ENCODE measurements around the gene DNMT1. TPM values are rescaled to one million over a fixed set of nuclear protein-coding genes. Genes with fewer than 3 reads are reported as not detected.
"Not testable (repeated sequence)": the region's sequence is repeated elsewhere in the genome, so short reads cannot be mapped to it uniquely, and the experiment has no call there.

The DNMT1 gene
- total RNA-seq, 1 experiment from 2014 or later, result 259 TPM

DNA sequence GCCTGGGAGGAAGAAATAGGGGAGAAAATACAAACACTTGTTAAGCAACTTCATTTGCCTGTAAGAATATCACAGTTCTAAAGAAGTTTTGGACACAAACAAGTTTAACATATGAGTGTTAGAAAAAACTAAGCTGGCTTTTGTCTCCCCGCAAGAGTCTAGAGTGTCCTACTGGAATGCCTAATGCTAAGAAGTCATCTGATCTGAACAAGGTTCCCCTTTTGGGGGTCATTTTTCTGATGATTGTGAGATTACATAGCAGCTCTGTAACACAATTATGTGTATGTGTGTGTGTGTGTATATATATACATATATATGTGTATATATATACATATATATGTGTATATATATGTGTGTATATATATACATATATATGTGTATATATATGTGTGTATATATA is 12.7 kb downstream of the DNMT1 start:
- ChIA-PET CTCF (no interaction called here), POLR2A (ENCODE audit: unreplicated experiment) (no interaction called here)
- no peak overlapping the region for H2AFZ ChIP-seq (ENCODE audit: low read length)
- no peak overlapping the region for H3K27ac ChIP-seq (ENCODE audit: low read length)
- H4K20me1 ChIP-seq (ENCODE audit: low read length), result peaks cover 20% of the 10 kb centered on the region
- peaks cover 58% of the 10 kb centered on the region for H3K79me2 ChIP-seq (ENCODE audit: low read length)
- H3K9me2 ChIP-seq (replicated peaks; ENCODE audit: low read length), result no peaks in the 10 kb centered on the region
- no peaks in the 10 kb centered on the region for H3F3A ChIP-seq (ENCODE audit: low read length, unreplicated experiment)
- BruUV-seq (replicated peaks), result no TSS peak
- no peaks in the 10 kb centered on the region for H3K27me3 ChIP-seq (ENCODE audit: low read length)
- H3K4me2 ChIP-seq (ENCODE audit: low read length), result no peak overlapping the region
- ATAC-seq, result no peak
- H3K4me1 ChIP-seq (ENCODE audit: insufficient read depth, low read length), result peaks cover 4% of the 10 kb centered on the region
- DNase-seq, result no peak
- no peak overlapping the region for H3K9ac ChIP-seq (ENCODE audit: low read length)
- H3K36me3 ChIP-seq (ENCODE audit: low read depth, low read length), result peaks cover 44% of the 10 kb centered on the region
- H3K9me3 ChIP-seq (ENCODE audit: low read length), result no peaks in the 10 kb centered on the region
- TF ChIP-seq EZH2 (IDR thresholded peaks at IDR 0.05; ENCODE audit: low read length, unreplicated experiment) (no peak), EZH2phosphoT487 (IDR thresholded peaks at IDR 0.05; ENCODE audit: borderline replicate concordance, low read length) (no peak)
- TF ChIP-seq, protein P1, sequence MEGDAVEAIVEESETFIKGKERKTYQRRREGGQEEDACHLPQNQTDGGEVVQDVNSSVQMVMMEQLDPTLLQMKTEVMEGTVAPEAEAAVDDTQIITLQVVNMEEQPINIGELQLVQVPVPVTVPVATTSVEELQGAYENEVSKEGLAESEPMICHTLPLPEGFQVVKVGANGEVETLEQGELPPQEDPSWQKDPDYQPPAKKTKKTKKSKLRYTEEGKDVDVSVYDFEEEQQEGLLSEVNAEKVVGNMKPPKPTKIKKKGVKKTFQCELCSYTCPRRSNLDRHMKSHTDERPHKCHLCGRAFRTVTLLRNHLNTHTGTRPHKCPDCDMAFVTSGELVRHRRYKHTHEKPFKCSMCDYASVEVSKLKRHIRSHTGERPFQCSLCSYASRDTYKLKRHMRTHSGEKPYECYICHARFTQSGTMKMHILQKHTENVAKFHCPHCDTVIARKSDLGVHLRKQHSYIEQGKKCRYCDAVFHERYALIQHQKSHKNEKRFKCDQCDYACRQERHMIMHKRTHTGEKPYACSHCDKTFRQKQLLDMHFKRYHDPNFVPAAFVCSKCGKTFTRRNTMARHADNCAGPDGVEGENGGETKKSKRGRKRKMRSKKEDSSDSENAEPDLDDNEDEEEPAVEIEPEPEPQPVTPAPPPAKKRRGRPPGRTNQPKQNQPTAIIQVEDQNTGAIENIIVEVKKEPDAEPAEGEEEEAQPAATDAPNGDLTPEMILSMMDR (conservative IDR thresholded peaks at IDR 0.05; ENCODE audit: low read depth, low read length), result no peak
- intact Hi-C loops (cut with micrococcal nuclease), result no loop called here
- H3K4me3 ChIP-seq (ENCODE audit: low read length), result no peak overlapping the region

DNA sequence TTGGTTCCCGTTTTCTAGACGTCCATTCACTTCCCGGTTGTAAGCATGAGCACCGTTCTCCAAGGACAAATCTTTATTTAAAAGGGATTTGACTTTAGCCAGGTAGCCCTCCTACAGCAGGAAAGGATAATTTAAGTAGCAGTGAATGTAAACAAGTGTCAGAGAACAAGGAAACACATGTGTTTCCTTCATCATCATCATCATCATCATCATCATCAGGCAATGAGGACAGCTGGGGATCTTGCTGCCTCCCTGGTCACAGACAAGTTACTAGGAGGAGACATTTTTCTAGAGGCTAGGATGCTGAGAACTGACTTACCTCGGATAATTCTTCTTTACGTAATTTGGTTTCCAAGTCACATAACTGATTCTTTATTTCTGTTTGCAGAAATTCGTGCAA is 14.3 kb downstream of the DNMT1 start:
- intact Hi-C loops (cut with micrococcal nuclease), result no loop called here
- ATAC-seq (no peak), DNase-seq (no peak)
- Histone ChIP-seq H3F3A (ENCODE audit: low read length, unreplicated experiment) (no peaks in the 10 kb centered on the region), H3K4me2 (ENCODE audit: low read length) (no peak overlapping the region), H3K9ac (ENCODE audit: low read length) (no peak overlapping the region), H3K4me3 (ENCODE audit: low read length) (no peak overlapping the region), H3K4me1 (ENCODE audit: insufficient read depth, low read length) (peaks cover 4% of the 10 kb centered on the region), H4K20me1 (ENCODE audit: low read length) (peaks cover 16% of the 10 kb centered on the region), H3K9me3 (ENCODE audit: low read length) (no peaks in the 10 kb centered on the region), H3K9me2 (replicated peaks; ENCODE audit: low read length) (no peaks in the 10 kb centered on the region), H2AFZ (ENCODE audit: low read length) (no peak overlapping the region), H3K79me2 (ENCODE audit: low read length) (peaks cover 41% of the 10 kb centered on the region), H3K36me3 (ENCODE audit: low read depth, low read length) (peaks cover 49% of the 10 kb centered on the region), H3K27ac (ENCODE audit: low read length) (no peak overlapping the region), H3K27me3 (ENCODE audit: low read length) (no peaks in the 10 kb centered on the region)
- POLR2A ChIA-PET (ENCODE audit: unreplicated experiment), result no interaction called here
- CTCF ChIA-PET, result no interaction called here
- no peak for TF ChIP-seq EZH2 (IDR thresholded peaks at IDR 0.05; ENCODE audit: low read length, unreplicated experiment)
- no peak for TF ChIP-seq EZH2phosphoT487 (IDR thresholded peaks at IDR 0.05; ENCODE audit: borderline replicate concordance, low read length)
- TF ChIP-seq, protein P1 (conservative IDR thresholded peaks at IDR 0.05; ENCODE audit: low read depth, low read length), result no peak
- no TSS peak for BruUV-seq (replicated peaks)

DNA sequence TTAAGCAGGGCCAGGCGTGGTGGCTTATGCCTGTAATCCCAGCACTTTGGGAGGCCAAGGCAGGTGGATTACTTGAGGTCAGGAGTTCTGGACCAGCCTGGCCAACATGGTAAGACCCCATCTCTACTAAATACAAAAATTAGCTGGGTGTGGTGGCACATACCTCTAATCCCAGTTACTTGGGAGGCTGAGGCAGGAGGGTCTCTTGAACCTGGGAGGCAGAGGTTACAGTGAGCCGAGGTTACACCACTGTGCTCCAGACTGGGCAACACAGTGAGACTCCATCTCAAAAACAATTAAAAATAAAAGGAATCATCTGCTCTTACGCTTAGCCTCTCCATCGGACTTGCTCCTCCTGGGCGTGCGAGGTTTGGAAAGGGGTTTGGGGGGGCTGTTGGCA is 14.7 kb downstream of the DNMT1 start:
- POLR2A ChIA-PET (ENCODE audit: unreplicated experiment); CTCF ChIA-PET; H3K27me3 ChIP-seq (ENCODE audit: low read length); H3F3A ChIP-seq (ENCODE audit: low read length, unreplicated experiment); ATAC-seq; DNase-seq; H2AFZ ChIP-seq (ENCODE audit: low read length); H3K4me1 ChIP-seq (ENCODE audit: insufficient read depth, low read length); BruUV-seq (replicated peaks); H3K4me3 ChIP-seq (ENCODE audit: low read length); H3K9me2 ChIP-seq (replicated peaks; ENCODE audit: low read length); H3K4me2 ChIP-seq (ENCODE audit: low read length); H3K9me3 ChIP-seq (ENCODE audit: low read length); H3K9ac ChIP-seq (ENCODE audit: low read length); intact Hi-C loops (cut with micrococcal nuclease); H3K27ac ChIP-seq (ENCODE audit: low read length): not testable (repeated sequence)
- H3K79me2 ChIP-seq (ENCODE audit: low read length), result peaks cover 38% of the 10 kb centered on the region
- peaks cover 16% of the 10 kb centered on the region for H4K20me1 ChIP-seq (ENCODE audit: low read length)
- peaks cover 53% of the 10 kb centered on the region for H3K36me3 ChIP-seq (ENCODE audit: low read depth, low read length)

Measured in PC-3 (cell line).